T-helper 1 cell treated with Interleukin-12 subunit alpha and Interleukin-12 subunit beta and Interleukin-4 antibody, amounts not matched to agents 30 ng/mL and 1 ng/mL, for 36 hours (primary cell): ENCODE results near the gene RAB12. TPM values are rescaled to one million over a fixed set of nuclear protein-coding genes. Genes with fewer than 3 reads are reported as not detected.

Source experiments
- intact Hi-C: fragments of 100-400 bp; cut with micrococcal nuclease; formaldehyde crosslinking; loops from one replicate; pipeline ENCODE4 v1.15.1; 2024
- total RNA-seq: library from RNA; stranded (reverse); gene quantifications from 2 replicates; pipeline ENCODE4 v1.2.3, GENCODE V29; 2022

Gene RAB12
- total RNA-seq, 1 donor from 2014 or later = 18.2 TPM

- intact Hi-C loops = no loop called here
Measured at GRCh38 chr18:8675057-8675456, 65.8 kb downstream of the RAB12 start.

GRCh38 chr18:8681196-8681595 lies 72.0 kb downstream of the RAB12 start:
- intact Hi-C loops = no loop called here

GRCh38 chr18:8684577-8684976 lies 75.3 kb downstream of the RAB12 start:
- intact Hi-C loops = no loop called here

- intact Hi-C loops = no loop called here
Measured at GRCh38 chr18:8685141-8685913, 76.1 kb downstream of the RAB12 start.

- intact Hi-C loops = no loop called here
Measured at GRCh38 chr18:8685914-8686216, 76.6 kb downstream of the RAB12 start.

- intact Hi-C loops = no loop called here
Measured at GRCh38 chr18:8686611-8687010, 77.4 kb downstream of the RAB12 start.

GRCh38 chr18:8688216-8688800 lies 79.1 kb downstream of the RAB12 start:
- intact Hi-C loops = no loop called here

GRCh38 chr18:8688816-8689215 lies 79.6 kb downstream of the RAB12 start:
- intact Hi-C loops = no loop called here

Other genes with a start within 250 kb of the RAB12 start
- gene MTCL1, start 96.1 kb downstream of the RAB12 start, total RNA-seq = 0.42 and 0.56 TPM in 2 replicates